Activated T-cell treated with anti-CD3 and anti-CD28 coated beads, Interleukin-2, amount 50 U/mL, for 1 hour (primary cell): ENCODE results near the gene CHL1.
"Not testable (repeated sequence)": the region's sequence is repeated elsewhere in the genome, so short reads cannot be mapped to it uniquely, and the experiment has no call there.

Experiments
- DNase-seq: peaks from one replicate; pipeline ENCODE4 v3.0.0-alpha.2; 2020

The CHL1 gene

GRCh38 chr3:347581-347980, 151.0 kb downstream of the CHL1 start:
- no peak for DNase-seq

GRCh38 chr3:350871-351371, 154.4 kb downstream of the CHL1 start:
- no peak for DNase-seq

GRCh38 chr3:352599-352998, 156.0 kb downstream of the CHL1 start:
- no peak for DNase-seq

- DNase-seq, result no peak
These were observed 156.7 kb downstream of the CHL1 start for GRCh38 chr3:353191-353739.

GRCh38 chr3:354432-354831, 157.9 kb downstream of the CHL1 start:
- no peak for DNase-seq

- DNase-seq, result no peak
These were observed 159.1 kb downstream of the CHL1 start for GRCh38 chr3:355622-356021.

- no peak for DNase-seq
These were observed 160.4 kb downstream of the CHL1 start for GRCh38 chr3:356952-357351.

- DNase-seq, result no peak
These were observed 163.1 kb downstream of the CHL1 start for GRCh38 chr3:359672-360071.

- DNase-seq, result no peak
These were observed 166.2 kb downstream of the CHL1 start for GRCh38 chr3:362681-363338.

- no peak for DNase-seq
These were observed 167.7 kb downstream of the CHL1 start for GRCh38 chr3:364287-364686.

- no peak for DNase-seq
These were observed 168.7 kb downstream of the CHL1 start for GRCh38 chr3:365268-365667.

GRCh38 chr3:366253-366652, 169.7 kb downstream of the CHL1 start:
- not testable (repeated sequence) for DNase-seq

- DNase-seq, result no peak
These were observed 176.7 kb downstream of the CHL1 start for GRCh38 chr3:373193-373779.

GRCh38 chr3:374459-374858, 177.9 kb downstream of the CHL1 start:
- no peak for DNase-seq

- DNase-seq, result no peak
These were observed 180.6 kb downstream of the CHL1 start for GRCh38 chr3:377158-377561.

- DNase-seq, result no peak
These were observed 184.2 kb downstream of the CHL1 start for GRCh38 chr3:380801-381200.

GRCh38 chr3:385151-385550, 188.6 kb downstream of the CHL1 start:
- no peak for DNase-seq

- no peak for DNase-seq
These were observed 198.2 kb downstream of the CHL1 start for GRCh38 chr3:394775-395174.

- no peak for DNase-seq
These were observed 199.7 kb downstream of the CHL1 start for GRCh38 chr3:396293-396692.

GRCh38 chr3:399647-400046, 203.1 kb downstream of the CHL1 start:
- DNase-seq, result no peak

GRCh38 chr3:403826-404225, 207.3 kb downstream of the CHL1 start:
- no peak for DNase-seq

GRCh38 chr3:409011-409410, 212.4 kb downstream of the CHL1 start:
- DNase-seq, result no peak

GRCh38 chr3:411226-411625, 214.7 kb downstream of the CHL1 start:
- no peak for DNase-seq

GRCh38 chr3:414063-414462, 217.5 kb downstream of the CHL1 start:
- DNase-seq, result no peak
